Esophagus muscularis mucosa (tissue), 4 donors: Measurements from ENCODE around the gene UACA. TPM values are rescaled to one million over a fixed set of nuclear protein-coding genes. Genes with fewer than 3 reads are reported as not detected.
A peak's percentile ranks its signal among the peaks of the same experiment; 100 is the strongest.

Experiments used
- DNase-seq: peaks from one replicate; pipeline ENCODE4 v3.0.0-alpha.2; 2017; ENCODE audit errors: extremely low spot score
- H3K27ac ChIP-seq, 4 donors: fragments of 200-600 bp; sonication (generic); replicated peaks in 1 of 4; 1 replicate in 3 of 4; 2 replicates in 1 of 4; pipeline ENCODE4 v1.5.1; 2016 to 2019; ENCODE audit warnings: mild to moderate bottlenecking in 1 of 4
- H3K27me3 ChIP-seq, 4 donors: fragments of 200-600 bp; sonication (generic); one replicate each; pipeline versions ENCODE4 v1.5.1 to v1.6.0; 2016 to 2019
- H3K36me3 ChIP-seq, 4 donors: fragments of 200-600 bp; sonication (generic); one replicate each; pipeline ENCODE4 v1.5.1; 2016 to 2019
- H3K4me1 ChIP-seq, 4 donors: fragments of 200-600 bp; sonication (generic); one replicate each; pipeline ENCODE4 v1.5.1; 2016 to 2019
- H3K4me3 ChIP-seq, 4 donors: fragments of 200-600 bp; sonication (generic); 1 replicate in 2 of 4; 2 replicates in 2 of 4; pipeline ENCODE4 v1.5.1; 2016 to 2019; ENCODE audit warnings: mild to moderate bottlenecking in 4 of 4, moderate library complexity in 1 of 4
- H3K9me3 ChIP-seq, 4 donors: fragments of 200-600 bp; sonication (generic); 1 replicate in 3 of 4; 2 replicates in 1 of 4; pipeline ENCODE4 v1.5.1; 2016 to 2019
- CTCF ChIP-seq, 3 experiments: fragments of 200-600 bp in 2 of 3; fragments of 450-650 bp in 1 of 3; sonication (generic) in 2 of 3; IDR thresholded peaks; one replicate each; pipeline ENCODE4 v1.5.1; 2017 to 2019; ENCODE audit warnings: antibody characterized with exemption in 3 of 3, mild to moderate bottlenecking in 2 of 3, moderate library complexity in 1 of 3
- EP300 ChIP-seq: sonication (generic); formaldehyde crosslinking; IDR thresholded peaks from one replicate; pipeline ENCODE4 v1.6.1; 2017; ENCODE audit warnings: antibody characterized with exemption
- POLR2A ChIP-seq: fragments of 450-650 bp; IDR thresholded peaks from one replicate; pipeline ENCODE4 v1.6.1; 2017; ENCODE audit warnings: antibody characterized with exemption, moderate library complexity, mild to moderate bottlenecking, low read depth
- POLR2AphosphoS5 ChIP-seq, 2 donors: sonication (generic); formaldehyde crosslinking; IDR thresholded peaks; one replicate each; pipeline ENCODE4 v1.6.1; 2017; ENCODE audit warnings: antibody characterized with exemption in 2 of 2
- WGBS: methylation state at CpG from one replicate; pipeline ENCODE4 v1.1.5; 2018; 5-methylcytosine and 5-hydroxymethylcytosine counted together
- intact Hi-C: fragments of 100-400 bp; cut with DNase I; formaldehyde crosslinking; loops from one replicate; pipeline ENCODE4 v1.15.1; 2023
- total RNA-seq, 4 donors: library from RNA; depleted of rRNA; stranded (reverse); fragments of >200 nt; gene quantifications; one replicate each; pipeline versions ENCODE4 v1.1.0 to v1.2.1, GENCODE V29; 2016

UACA gene
- total RNA-seq, 4 donors from 2014 or later, result 23.9 to 40.7 (median 28.9) TPM

DNA sequence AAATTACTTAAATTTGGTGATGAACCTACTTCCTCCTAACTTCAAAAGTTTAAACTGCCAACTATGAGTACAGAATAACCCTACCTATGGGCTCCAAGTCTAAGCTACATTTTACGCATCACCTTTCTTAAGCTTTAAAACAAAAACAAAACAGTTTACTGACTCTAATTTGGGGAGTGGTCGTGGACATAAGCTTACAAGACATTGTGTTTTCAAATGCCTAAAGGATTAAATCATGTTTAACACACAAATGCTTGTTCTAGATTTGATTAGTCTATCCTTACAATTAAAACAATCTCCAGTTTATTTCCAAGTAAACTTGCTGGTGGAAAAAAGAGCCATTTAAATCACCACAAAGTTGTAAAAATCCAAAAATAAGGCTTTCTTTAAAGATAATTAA is 62.2 kb downstream of the UACA start:
- intact Hi-C loops, result no loop called here
- DNase-seq, result no peak
- 29% methylated on average over 2 of the region's 2 CpGs for WGBS
- H3K27ac ChIP-seq, result peak overlapping the region; percentile 67 to 76 (median 71)
- H3K4me1 ChIP-seq, result peaks cover 53 to 63% (median 61%) of the 10 kb centered on the region in 4 donors
- TF ChIP-seq POLR2A (no peak), CTCF (IDR thresholded peaks at IDR 0.05) (no peak), EP300 (no peak), POLR2AphosphoS5 (IDR thresholded peaks at IDR 0.05) (no peak)
- no peaks in the 10 kb centered on the region for H3K27me3 ChIP-seq
- H3K4me3 ChIP-seq, result peak overlapping the region; percentile 38 to 53 (median 47)
- peaks cover 0 to 11% (median 0%) of the 10 kb centered on the region in 4 donors for H3K36me3 ChIP-seq
- H3K9me3 ChIP-seq, result no peaks in the 10 kb centered on the region

GRCh38 chr15:70699890-70700289 is 63.5 kb downstream of the UACA start:
- Histone ChIP-seq H3K27ac (peak overlapping the region; percentile 67 to 76 (median 71)), H3K36me3 (peaks cover 0 to 11% (median 0%) of the 10 kb centered on the region in 4 donors)

GRCh38 chr15:70698836-70699390 is 64.4 kb downstream of the UACA start:
- intact Hi-C loops, result no loop called here
- no peaks in the 10 kb centered on the region for H3K9me3 ChIP-seq
- H3K4me3 ChIP-seq, result no peak overlapping the region
- no peak for DNase-seq
- WGBS, result 57% methylated on average over 3 of the region's 3 CpGs
- peaks cover 0 to 11% (median 0%) of the 10 kb centered on the region in 4 donors for H3K36me3 ChIP-seq
- TF ChIP-seq EP300, result no peak
- TF ChIP-seq CTCF (IDR thresholded peaks at IDR 0.05), result no peak
- no peak for TF ChIP-seq POLR2A
- TF ChIP-seq POLR2AphosphoS5 (IDR thresholded peaks at IDR 0.05), result no peak
- H3K27ac ChIP-seq, result peak overlapping the region; percentile 67 to 76 (median 71)
- no peaks in the 10 kb centered on the region for H3K27me3 ChIP-seq
- H3K4me1 ChIP-seq, result peaks cover 50 to 66% (median 62%) of the 10 kb centered on the region in 4 donors

More at GRCh38 chr15:70699890-70700289, 63.5 kb downstream of the UACA start:
- no peak for DNase-seq
- Histone ChIP-seq H3K9me3 (no peaks in the 10 kb centered on the region), H3K4me1 (peaks cover 52 to 66% (median 63%) of the 10 kb centered on the region in 4 donors), H3K4me3 (peak overlapping the region; percentile 30 to 50 (median 41)), H3K27me3 (no peaks in the 10 kb centered on the region)
- intact Hi-C loops, result no loop called here
- TF ChIP-seq EP300 (no peak), POLR2AphosphoS5 (IDR thresholded peaks at IDR 0.05) (no peak), POLR2A (no peak), CTCF (IDR thresholded peaks at IDR 0.05) (no peak)

DNA sequence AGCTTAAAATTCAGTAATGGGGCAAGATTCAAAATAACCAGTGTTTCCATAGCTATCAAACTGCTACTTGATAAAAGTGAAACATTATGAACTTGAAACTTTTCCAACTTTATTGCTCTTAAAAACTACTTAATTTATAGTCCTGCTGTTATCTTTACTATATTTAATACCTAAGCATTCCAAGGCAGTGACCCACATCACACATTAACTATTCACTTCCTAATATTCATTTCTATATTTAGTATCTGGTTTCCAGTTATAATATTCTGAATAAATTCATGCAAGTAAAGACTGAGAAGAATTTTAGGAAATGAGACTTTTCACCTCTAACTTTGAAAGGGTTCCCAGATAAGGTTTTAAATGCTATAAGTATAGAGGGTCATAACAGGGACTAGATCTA is 64.9 kb downstream of the UACA start:
- H3K4me3 ChIP-seq, result no peak overlapping the region
- no peak for DNase-seq
- peak overlapping the region; percentile 67 to 76 (median 71) for H3K27ac ChIP-seq
- H3K9me3 ChIP-seq, result no peaks in the 10 kb centered on the region
- no peaks in the 10 kb centered on the region for H3K27me3 ChIP-seq
- TF ChIP-seq CTCF (IDR thresholded peaks at IDR 0.05) (no peak), POLR2A (no peak), POLR2AphosphoS5 (IDR thresholded peaks at IDR 0.05) (no peak), EP300 (no peak)
- H3K36me3 ChIP-seq, result peaks cover 0 to 13% (median 0%) of the 10 kb centered on the region in 4 donors
- intact Hi-C loops, result no loop called here
- peaks cover 45 to 62% (median 57%) of the 10 kb centered on the region in 4 donors for H3K4me1 ChIP-seq
